Left lung (tissue), 10 donors: ENCODE results near the gene TAS1R2. TPM values are rescaled to one million over a fixed set of nuclear protein-coding genes. Genes with fewer than 3 reads are reported as not detected.

Experiments
- ATAC-seq: fragments of 200-7000 bp; cut with Tn5 transposase; one replicate; pipeline ENCODE4 v1.9.1; 2020; ENCODE audit warnings: moderate library complexity
- DNase-seq, 4 donors: peaks; one replicate each; pipeline ENCODE4 v3.0.0-alpha.2; 2013 to 2020
- H3K27ac ChIP-seq, 2 donors: fragments of 200-600 bp; sonication (generic) in 1 of 2; one replicate each; pipeline versions ENCODE4 v1.5.0 to v1.8.0; 2020 to 2021
- H3K27me3 ChIP-seq, 2 donors: fragments of 200-600 bp; sonication (generic) in 1 of 2; one replicate each; pipeline versions ENCODE4 v1.5.0 to v1.8.0; 2020 to 2021
- H3K36me3 ChIP-seq, 2 donors: fragments of 200-600 bp; sonication (generic) in 1 of 2; one replicate each; pipeline versions ENCODE4 v1.5.0 to v1.8.0; 2020 to 2021
- H3K4me1 ChIP-seq, 2 donors: fragments of 200-600 bp; one replicate each; pipeline ENCODE4 v1.8.0; 2021
- H3K4me3 ChIP-seq, 2 donors: fragments of 200-600 bp; sonication (generic) in 1 of 2; one replicate each; pipeline versions ENCODE4 v1.5.0 to v1.8.0; 2020 to 2021; ENCODE audit warnings: mild to moderate bottlenecking in 1 of 2
- H3K9me3 ChIP-seq, 2 donors: fragments of 200-600 bp; sonication (generic) in 1 of 2; one replicate each; pipeline versions ENCODE4 v1.5.0 to v1.8.0; 2020 to 2021
- intact Hi-C, 2 donors: fragments of 100-400 bp; cut with DNase I; formaldehyde crosslinking; loops; one replicate each; pipeline versions ENCODE4 v1.11.2 to v1.14.2; 2022
- microRNA-seq, 2 donors: library from miRNA; unstranded; fragments of <30 nt; microRNA quantifications; one replicate each; pipeline ENCODE4, GENCODE V29; 2019
- polyA plus RNA-seq, 6 donors: library from polyadenylated mRNA; unstranded; fragments of 120-200 nt; gene quantifications; one replicate each; pipeline ENCODE4 v1.2.1, GENCODE V29; 2013; ENCODE audit not compliant: insufficient read length in 6 of 6
- total RNA-seq, 2 donors: library from RNA; stranded (reverse); fragmentation: NEBNext Ultra II Directional; extraction: Animal tissue kit (Norgen Biotek cat#: 25700); gene quantifications; one replicate each; pipeline ENCODE4 v1.2.1, GENCODE V29; 2021
- TF ChIP-seq, protein P1 (sequence below), 2 donors: fragments of 200-600 bp; sonication (generic) in 1 of 2; IDR thresholded peaks; one replicate each; pipeline versions ENCODE4 v1.5.0 to v1.8.0; 2021; ENCODE audit warnings: antibody characterized with exemption in 2 of 2
- donor health status: DM: no; HTN: yes; CAD: no.
- donor health status: DM: no; HTN: no; CAD: no.

TAS1R2 gene
- total and polyA plus RNA-seq, 8 donors = not detected

- Histone ChIP-seq H3K4me1 (no peaks in the 10 kb centered on the region), H3K27me3 (peaks cover 0 to 56% of the 10 kb centered on the region in 2 donors)
- TF ChIP-seq, protein P1, sequence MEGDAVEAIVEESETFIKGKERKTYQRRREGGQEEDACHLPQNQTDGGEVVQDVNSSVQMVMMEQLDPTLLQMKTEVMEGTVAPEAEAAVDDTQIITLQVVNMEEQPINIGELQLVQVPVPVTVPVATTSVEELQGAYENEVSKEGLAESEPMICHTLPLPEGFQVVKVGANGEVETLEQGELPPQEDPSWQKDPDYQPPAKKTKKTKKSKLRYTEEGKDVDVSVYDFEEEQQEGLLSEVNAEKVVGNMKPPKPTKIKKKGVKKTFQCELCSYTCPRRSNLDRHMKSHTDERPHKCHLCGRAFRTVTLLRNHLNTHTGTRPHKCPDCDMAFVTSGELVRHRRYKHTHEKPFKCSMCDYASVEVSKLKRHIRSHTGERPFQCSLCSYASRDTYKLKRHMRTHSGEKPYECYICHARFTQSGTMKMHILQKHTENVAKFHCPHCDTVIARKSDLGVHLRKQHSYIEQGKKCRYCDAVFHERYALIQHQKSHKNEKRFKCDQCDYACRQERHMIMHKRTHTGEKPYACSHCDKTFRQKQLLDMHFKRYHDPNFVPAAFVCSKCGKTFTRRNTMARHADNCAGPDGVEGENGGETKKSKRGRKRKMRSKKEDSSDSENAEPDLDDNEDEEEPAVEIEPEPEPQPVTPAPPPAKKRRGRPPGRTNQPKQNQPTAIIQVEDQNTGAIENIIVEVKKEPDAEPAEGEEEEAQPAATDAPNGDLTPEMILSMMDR (IDR thresholded peaks at IDR 0.05) = no peak
Measured at GRCh38 chr1:18793164-18793563, 66.3 kb downstream of the TAS1R2 start.

DNA sequence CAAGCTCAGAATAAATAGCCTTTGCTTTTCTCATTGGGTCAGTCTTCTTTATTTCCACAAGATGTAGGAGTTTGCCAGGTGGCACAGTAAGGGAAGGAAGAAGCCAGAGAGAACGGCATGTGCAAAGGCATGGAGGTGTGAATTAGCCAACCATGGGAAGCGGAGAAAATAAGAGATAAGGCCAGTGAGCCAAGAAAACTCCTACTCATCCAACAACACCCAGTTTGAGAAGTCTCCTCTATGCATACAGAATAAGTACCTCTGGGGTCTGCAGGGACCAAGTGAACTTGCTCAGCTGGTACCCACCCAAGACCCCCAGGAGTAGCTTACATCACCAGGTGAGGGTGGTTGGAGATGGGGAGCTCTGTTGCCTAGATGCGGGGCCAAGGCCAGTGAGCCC lies 66.7 kb downstream of the TAS1R2 start:
- intact Hi-C loops = no loop called here
- Histone ChIP-seq H3K27me3 (peaks cover 0 to 58% of the 10 kb centered on the region in 2 donors), H3K36me3 (no peaks in the 10 kb centered on the region), H3K4me3 (no peak overlapping the region), H3K27ac (no peak overlapping the region), H3K4me1 (no peaks in the 10 kb centered on the region), H3K9me3 (peaks cover 0 to 5% of the 10 kb centered on the region in 2 donors)
- ATAC-seq (no peak), DNase-seq (no peak)
- TF ChIP-seq, protein P1 (IDR thresholded peaks at IDR 0.05) = no peak

More at GRCh38 chr1:18793164-18793563, 66.3 kb downstream of the TAS1R2 start:
- ATAC-seq (no peak), DNase-seq (no peak)
- intact Hi-C loops = no loop called here
- Histone ChIP-seq H3K36me3 (no peaks in the 10 kb centered on the region), H3K27ac (no peak overlapping the region), H3K9me3 (peaks cover 0 to 5% of the 10 kb centered on the region in 2 donors), H3K4me3 (no peak overlapping the region)

Small RNA genes within 50 kb of the gene (microRNA-seq; reads per million reads assigned to microRNA genes)
- 0 reads per million in 2 donors for gene MIR1290
- 0.34 to 0.41 reads per million in 2 donors for gene MIR4695

Other genes with a start within 250 kb of the TAS1R2 start
- not detected for gene PAX7, start 228.8 kb downstream of the TAS1R2 start, total RNA-seq
- under 1 TPM in 1 of 6 donors, not detected in 5; 0.03 TPM for gene PAX7, start 228.8 kb downstream of the TAS1R2 start, polyA plus RNA-seq
- 10 to 100 TPM; 11.3 to 17.4 TPM for gene ALDH4A1, start 42.9 kb upstream of the TAS1R2 start, total RNA-seq
- 10 to 100 TPM; 15.9 to 21.1 (median 19.9) TPM for gene ALDH4A1, start 42.9 kb upstream of the TAS1R2 start, polyA plus RNA-seq
- gene IFFO2, start 97.0 kb upstream of the TAS1R2 start, total RNA-seq = 10 to 100 TPM; 14.1 to 14.7 TPM
- 10 to 100 TPM; 13.8 to 24.0 (median 23.1) TPM for gene IFFO2, start 97.0 kb upstream of the TAS1R2 start, polyA plus RNA-seq